Astrocyte (in vitro differentiated cells and primary cell): ENCODE measurements around the gene PPP1R15A. TPM values are rescaled to one million over a fixed set of nuclear protein-coding genes. Genes with fewer than 3 reads are reported as not detected.

Experiments
- DNase-seq: peaks from one replicate; pipeline ENCODE4 v3.0.0-alpha.2; 2010; ENCODE audit warnings: low read depth
- FAIRE-seq: peaks from 2 replicates; lab custom pipeline; 2011; peaks lifted over from hg19 to GRCh38; lab: Jason Lieb, UNC
- H2AFZ ChIP-seq: 2 replicates; pipeline ENCODE4 v1.6.0; 2012; ENCODE audit warnings: low read depth, low read length, inconsistent platforms
- H3K27ac ChIP-seq: 2 replicates; pipeline ENCODE4 v1.5.1; 2011; ENCODE audit warnings: low read depth, low read length, inconsistent platforms
- H3K27me3 ChIP-seq: 2 replicates; pipeline ENCODE4 v1.6.0; 2011; ENCODE audit warnings: low read length, inconsistent platforms; ENCODE audit not compliant: insufficient read depth
- H3K36me3 ChIP-seq: 2 replicates; pipeline ENCODE4 v1.5.1; 2011; ENCODE audit warnings: low read length, inconsistent platforms; ENCODE audit not compliant: insufficient read depth
- H3K4me1 ChIP-seq: 2 replicates; pipeline ENCODE4 v1.5.1; 2011; ENCODE audit warnings: low read length, inconsistent platforms; ENCODE audit not compliant: insufficient read depth
- H3K4me2 ChIP-seq: 2 replicates; pipeline ENCODE4 v1.6.0; 2012; ENCODE audit warnings: low read length, inconsistent platforms
- H3K4me3 ChIP-seq: 2 replicates; pipeline ENCODE4 v1.5.1; 2011; ENCODE audit warnings: low read depth, mild to moderate bottlenecking, low read length, inconsistent platforms; ENCODE audit not compliant: insufficient read depth
- H3K79me2 ChIP-seq: 2 replicates; pipeline ENCODE4 v1.6.0; 2012; ENCODE audit warnings: mild to moderate bottlenecking, low read length, inconsistent platforms; ENCODE audit not compliant: insufficient read depth
- H3K9ac ChIP-seq: 2 replicates; pipeline ENCODE4 v1.6.0; 2012; ENCODE audit warnings: mild to moderate bottlenecking, low read length, inconsistent platforms
- H3K9me3 ChIP-seq: 2 replicates; pipeline ENCODE4 v1.5.1; 2012; ENCODE audit warnings: low read depth, mild to moderate bottlenecking, low read length, inconsistent platforms; ENCODE audit not compliant: insufficient read depth
- H4K20me1 ChIP-seq: 2 replicates; pipeline ENCODE4 v1.6.0; 2012; ENCODE audit warnings: low read length, inconsistent platforms; ENCODE audit not compliant: insufficient read depth
- H3K27ac Mint-ChIP-seq: one replicate; pipeline ENCODE4 v1.8.0; 2021; ENCODE audit warnings: mild to moderate bottlenecking, mixed read lengths; ENCODE audit not compliant: unreplicated experiment
- H3K27me3 Mint-ChIP-seq: one replicate; pipeline ENCODE4 v1.8.0; 2021; ENCODE audit warnings: low read depth, mixed read lengths; ENCODE audit not compliant: unreplicated experiment
- H3K36me3 Mint-ChIP-seq: one replicate; pipeline ENCODE4 v1.8.0; 2021; ENCODE audit warnings: low read depth, mixed read lengths; ENCODE audit not compliant: unreplicated experiment
- H3K4me1 Mint-ChIP-seq: one replicate; pipeline ENCODE4 v1.8.0; 2021; ENCODE audit warnings: low read depth, mixed read lengths; ENCODE audit not compliant: unreplicated experiment
- H3K4me3 Mint-ChIP-seq: one replicate; pipeline ENCODE4 v1.8.0; 2021; ENCODE audit warnings: mild to moderate bottlenecking, moderate library complexity, mixed read lengths; ENCODE audit not compliant: unreplicated experiment
- H3K9me3 Mint-ChIP-seq: one replicate; pipeline ENCODE4 v1.8.0; 2021; ENCODE audit warnings: mild to moderate bottlenecking, mixed read lengths; ENCODE audit not compliant: unreplicated experiment
- CTCF ChIP-seq: IDR thresholded peaks from 2 replicates; pipeline ENCODE4 v1.5.1; 2011; ENCODE audit warnings: low read depth, mild to moderate bottlenecking, inconsistent platforms, low read length, moderate library complexity; ENCODE audit not compliant: insufficient read depth
- EZH2 ChIP-seq: IDR thresholded peaks from 2 replicates; pipeline ENCODE4 v1.6.1; 2012; ENCODE audit warnings: mild to moderate bottlenecking, low read length, inconsistent platforms; ENCODE audit not compliant: insufficient read depth
- total RNA-seq: library from RNA; stranded (reverse); gene quantifications from 2 replicates; pipeline ENCODE4 v1.2.1, GENCODE V29; 2021

PPP1R15A gene
- total RNA-seq, 1 donor from 2014 or later: 53.2 TPM

GRCh38 chr19:48910803-48911202 lies 38.6 kb downstream of the PPP1R15A start:
- Histone ChIP-seq H2AFZ (no peak overlapping the region), H3K9ac (no peak overlapping the region), H3K4me3 (no peak overlapping the region), H3K27ac (no peak overlapping the region), H3K4me1 (no peaks in the 10 kb centered on the region), H3K9me3 (no peaks in the 10 kb centered on the region), H3K4me2 (no peak overlapping the region), H3K79me2 (no peaks in the 10 kb centered on the region), H3K36me3 (peaks cover 25% of the 10 kb centered on the region), H3K27me3 (no peaks in the 10 kb centered on the region), H4K20me1 (peaks cover 5% of the 10 kb centered on the region)
- Mint-ChIP-seq H3K4me1 (no peaks in the 10 kb centered on the region), H3K36me3 (peaks cover 23% of the 10 kb centered on the region), H3K9me3 (peaks cover 2% of the 10 kb centered on the region), H3K27ac (no peak overlapping the region), H3K27me3 (no peaks in the 10 kb centered on the region), H3K4me3 (no peak overlapping the region)
- TF ChIP-seq CTCF (no peak), EZH2 (no peak)
- DNase-seq (no peak), FAIRE-seq (no peak)

GRCh38 chr19:48913114-48913889 lies 41.1 kb downstream of the PPP1R15A start:
- no peaks in the 10 kb centered on the region for H3K27me3 Mint-ChIP-seq
- Histone ChIP-seq H3K79me2 (no peaks in the 10 kb centered on the region), H3K27ac (no peak overlapping the region), H3K9ac (no peak overlapping the region), H3K36me3 (peaks cover 28% of the 10 kb centered on the region), H4K20me1 (peaks cover 5% of the 10 kb centered on the region), H3K4me1 (no peaks in the 10 kb centered on the region), H3K27me3 (no peaks in the 10 kb centered on the region), H3K9me3 (no peaks in the 10 kb centered on the region), H3K4me3 (no peak overlapping the region), H3K4me2 (no peak overlapping the region), H2AFZ (no peak overlapping the region)
- no peaks in the 10 kb centered on the region for H3K4me1 Mint-ChIP-seq
- H3K36me3 Mint-ChIP-seq: peaks cover 16% of the 10 kb centered on the region
- H3K9me3 Mint-ChIP-seq: no peaks in the 10 kb centered on the region
- no peak overlapping the region for H3K27ac Mint-ChIP-seq
- DNase-seq (no peak), FAIRE-seq (no peak)
- H3K4me3 Mint-ChIP-seq: no peak overlapping the region
- TF ChIP-seq CTCF: no peak
- TF ChIP-seq EZH2: no peak

GRCh38 chr19:48914181-48914580 lies 42.0 kb downstream of the PPP1R15A start:
- Histone ChIP-seq H3K4me2 (no peak overlapping the region), H3K36me3 (peaks cover 28% of the 10 kb centered on the region), H3K4me1 (no peaks in the 10 kb centered on the region), H3K9me3 (no peaks in the 10 kb centered on the region), H3K9ac (no peak overlapping the region), H3K79me2 (no peaks in the 10 kb centered on the region), H3K4me3 (no peak overlapping the region), H3K27me3 (no peaks in the 10 kb centered on the region), H2AFZ (no peak overlapping the region), H4K20me1 (peaks cover 5% of the 10 kb centered on the region), H3K27ac (no peak overlapping the region)
- H3K27ac Mint-ChIP-seq: no peak overlapping the region
- no peaks in the 10 kb centered on the region for H3K27me3 Mint-ChIP-seq
- no peak overlapping the region for H3K4me3 Mint-ChIP-seq
- H3K4me1 Mint-ChIP-seq: no peaks in the 10 kb centered on the region
- H3K36me3 Mint-ChIP-seq: peaks cover 23% of the 10 kb centered on the region
- TF ChIP-seq CTCF (no peak), EZH2 (no peak)
- H3K9me3 Mint-ChIP-seq: no peaks in the 10 kb centered on the region
- DNase-seq (no peak), FAIRE-seq (no peak)
